Mucosa of descending colon (tissue), 3 donors: ENCODE results near the gene PLD2. TPM values are rescaled to one million over a fixed set of nuclear protein-coding genes. Genes with fewer than 3 reads are reported as not detected.

ENCODE experiments used
- ATAC-seq: fragments of 200-7000 bp; cut with Tn5 transposase; one replicate; pipeline ENCODE4 v1.9.1; 2020; ENCODE audit warnings: mild to moderate bottlenecking, moderate library complexity
- DNase-seq, 3 donors: peaks; one replicate each; pipeline ENCODE4 v3.0.0-alpha.2; 2020
- H3K36me3 ChIP-seq: fragments of 200-600 bp; one replicate; pipeline ENCODE4 v1.8.0; 2021; ENCODE audit warnings: low read depth, mild to moderate bottlenecking
- H3K4me1 ChIP-seq: fragments of 200-600 bp; one replicate; pipeline ENCODE4 v1.8.0; 2021; ENCODE audit warnings: low read depth, mild to moderate bottlenecking
- H3K4me3 ChIP-seq: fragments of 200-600 bp; one replicate; pipeline ENCODE4 v1.8.0; 2021; ENCODE audit warnings: mild to moderate bottlenecking
- H3K9me3 ChIP-seq: fragments of 200-600 bp; one replicate; pipeline ENCODE4 v1.8.0; 2021; ENCODE audit warnings: mild to moderate bottlenecking
- CTCF ChIP-seq: fragments of 200-600 bp; IDR thresholded peaks from one replicate; pipeline ENCODE4 v1.8.0; 2022; ENCODE audit warnings: antibody characterized with exemption, mild to moderate bottlenecking
- intact Hi-C, 2 donors: fragments of 100-400 bp; cut with DNase I in 1 of 2; cut with micrococcal nuclease in 1 of 2; formaldehyde crosslinking; loops; one replicate each; pipeline versions ENCODE4 v1.11.0 to v1.11.1; 2022; cut with DNase I, micrococcal nuclease
- long read RNA-seq, 2 donors: library from polyadenylated mRNA; unstranded; transcript quantifications; one replicate each; pipeline ENCODE4 v2.0.0, GENCODE V29; 2019 to 2021
- total RNA-seq, 3 donors: library from RNA; stranded (reverse); fragmentation: NEBNext Ultra II Directional in 2 of 3; extraction: Animal tissue kit (Norgen Biotek cat#: 25700) in 2 of 3; gene quantifications; one replicate each; pipeline versions ENCODE4 v1.2.1 to v1.2.4, GENCODE V29; 2021 to 2023
- donor health status: DM: no; HTN: no; CAD: no; lungs with moderate emphysema.
- donor health status: DM: no; HTN: no; CAD: no.
- donor health status: DM: no; HTN: yes; CAD: no.

PLD2 gene
- total RNA-seq = 10 to 100 TPM; 24.4 to 29.8 (median 29.2) TPM
- long read RNA-seq, donor 1, transcript PLD2-201 (25 exons, 3,503 nt) = major isoform, 13 of 34 reads
- long read RNA-seq, donor 1, partial matches to known transcripts = 5 of 34 reads
- long read RNA-seq, donor 1, other reads (novel, unspliced or antisense) = 14 of 34 reads
- long read RNA-seq, donor 2, transcript PLD2-201 (25 exons, 3,503 nt) = major isoform, 8 of 15 reads
- long read RNA-seq, donor 2, partial matches to known transcripts = 2 of 15 reads
- long read RNA-seq, donor 2, other reads (novel, unspliced or antisense) = 5 of 15 reads

GRCh38 chr17:4806777-4807604 is at the start of gene PLD2:
Gene PLD2, plus strand, starts transcription at chr17:4807152. Its CDS starts 621 bp downstream, at chr17:4807773.
- intact Hi-C loops = no loop called here

DNA sequence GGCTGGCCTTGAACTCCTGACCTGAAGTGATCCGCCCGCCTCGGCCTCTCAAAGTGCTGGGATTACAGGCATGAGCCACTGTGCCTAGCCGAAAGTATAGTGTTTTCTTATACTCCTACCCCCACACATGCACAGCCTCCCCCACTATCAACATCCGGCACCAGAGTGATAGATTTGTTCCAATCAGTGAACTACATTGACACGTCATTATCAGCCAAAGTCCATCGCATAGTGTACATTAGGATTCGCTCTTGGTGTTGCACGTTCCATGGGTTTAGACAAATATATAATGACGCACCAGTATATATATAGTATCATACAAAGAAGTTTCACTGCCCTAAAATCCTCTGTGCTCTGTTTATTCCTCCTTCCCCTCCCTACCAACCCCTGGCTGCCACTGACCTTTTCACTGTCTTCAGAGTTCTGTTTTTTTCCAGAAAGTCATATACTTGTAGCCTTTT is 47.1 kb upstream of the PLD2 start:
- no peaks in the 10 kb centered on the region for H3K4me1 ChIP-seq
- H3K36me3 ChIP-seq = no peaks in the 10 kb centered on the region
- intact Hi-C loops = no loop called here
- no peaks in the 10 kb centered on the region for H3K9me3 ChIP-seq
- no peak for TF ChIP-seq CTCF
- peak; percentile 95 for ATAC-seq
- no peak for DNase-seq
- no peak overlapping the region for H3K4me3 ChIP-seq

More at GRCh38 chr17:4806777-4807604, at the start of gene PLD2:
- Histone ChIP-seq H3K9me3 (no peaks in the 10 kb centered on the region), H3K4me1 (peaks cover 6% of the 10 kb centered on the region), H3K4me3 (peak within 1 kb of the TSS; percentile 61), H3K36me3 (no peaks in the 10 kb centered on the region)
- TF ChIP-seq CTCF = no peak
- DNase-seq (peak; percentile 92 to 93 (median 93)), ATAC-seq (peak; percentile 100)

GRCh38 chr17:4764595-4764994 is 42.4 kb upstream of the PLD2 start:
- Histone ChIP-seq H3K4me1 (no peaks in the 10 kb centered on the region), H3K9me3 (no peaks in the 10 kb centered on the region), H3K36me3 (no peaks in the 10 kb centered on the region), H3K4me3 (no peak overlapping the region)
- ATAC-seq = peak; percentile 34
- intact Hi-C loops = no loop called here
- no peak for DNase-seq
- TF ChIP-seq CTCF = no peak

- TF ChIP-seq CTCF = no peak
- intact Hi-C loops = no loop called here
- DNase-seq (no peak), ATAC-seq (no peak)
- Histone ChIP-seq H3K4me1 (no peaks in the 10 kb centered on the region), H3K4me3 (no peak overlapping the region), H3K36me3 (no peaks in the 10 kb centered on the region), H3K9me3 (no peaks in the 10 kb centered on the region)
These were observed 40.8 kb upstream of the PLD2 start for GRCh38 chr17:4766201-4766600.

GRCh38 chr17:4766723-4767122 is 40.2 kb upstream of the PLD2 start:
- Histone ChIP-seq H3K4me1 (peaks cover 1% of the 10 kb centered on the region), H3K36me3 (no peaks in the 10 kb centered on the region), H3K9me3 (no peaks in the 10 kb centered on the region), H3K4me3 (no peak overlapping the region)
- no peak for DNase-seq
- intact Hi-C loops = no loop called here
- TF ChIP-seq CTCF = no peak
- ATAC-seq = no peak
